Ovary (tissue), 3 donors: Measurements from ENCODE around the gene MBD3L2.

ENCODE experiments used
- CTCF ChIP-seq, 3 donors: fragments of 450-650 bp in 2 of 3; fragments of 200-600 bp in 1 of 3; IDR thresholded peaks; one replicate each; pipeline versions ENCODE4 v1.5.1 to v1.8.0; 2016 to 2022; ENCODE audit warnings: antibody characterized with exemption in 3 of 3, mild to moderate bottlenecking in 1 of 3
- EP300 ChIP-seq: sonication (generic); formaldehyde crosslinking; IDR thresholded peaks from one replicate; pipeline ENCODE4 v1.6.1; 2017; ENCODE audit warnings: antibody characterized with exemption
- POLR2A ChIP-seq: fragments of 450-650 bp; IDR thresholded peaks from one replicate; pipeline ENCODE4 v1.6.1; 2017; ENCODE audit warnings: antibody characterized with exemption, mild to moderate bottlenecking, moderate library complexity
- donor health status: DM: no; HTN: no; CAD: no.

DNA sequence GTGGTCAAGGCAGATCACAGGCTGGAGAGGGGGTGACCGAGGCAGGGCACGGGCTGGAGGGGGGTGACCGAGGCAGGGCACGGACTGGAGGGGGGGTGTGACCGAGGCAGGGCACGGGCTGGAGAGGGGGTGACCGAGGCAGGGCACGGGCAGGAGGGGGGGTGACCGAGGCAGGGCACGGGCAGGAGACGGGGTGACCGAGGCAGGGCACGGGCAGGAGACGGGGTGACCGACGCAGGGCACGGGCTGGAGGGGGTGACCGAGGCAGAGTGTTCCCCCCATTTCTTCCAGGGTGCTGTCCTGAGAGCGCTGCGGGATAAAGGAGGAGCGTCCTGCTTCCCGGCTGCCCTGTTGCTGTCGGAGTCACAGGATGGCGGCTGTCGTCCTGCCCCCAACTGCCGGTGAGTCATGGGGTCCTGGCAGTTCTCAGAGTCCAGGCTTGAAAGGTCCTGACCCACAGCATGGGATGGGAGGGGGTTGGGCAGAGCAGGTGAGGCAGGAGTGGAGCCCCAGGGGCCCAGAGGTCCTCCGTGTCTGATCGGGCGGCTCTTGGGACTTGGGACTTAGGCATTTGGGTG is 25.7 kb downstream of the MBD3L2 start:
- TF ChIP-seq CTCF (IDR thresholded peaks at IDR 0.05) (no peak), EP300 (no peak), POLR2A (no peak)
